BLaER1 (cell line): ENCODE data around the gene PIK3R4.

Experiments
- H3K27ac ChIP-seq: shearing (Covaris generic); formaldehyde crosslinking; 2 replicates; pipeline ENCODE4 v1.8.1; 2022
- H3K27me3 ChIP-seq: shearing (Covaris generic); formaldehyde crosslinking; 2 replicates; pipeline ENCODE4 v1.8.1; 2022
- H3K36me3 ChIP-seq: shearing (Covaris generic); formaldehyde crosslinking; 2 replicates; pipeline ENCODE4 v1.8.1; 2022
- H3K4me1 ChIP-seq: shearing (Covaris generic); formaldehyde crosslinking; 2 replicates; pipeline ENCODE4 v1.8.1; 2022
- H3K4me2 ChIP-seq: shearing (Covaris generic); formaldehyde crosslinking; 2 replicates; pipeline ENCODE4 v1.8.1; 2022
- H3K4me3 ChIP-seq: shearing (Covaris generic); formaldehyde crosslinking; 2 replicates; pipeline ENCODE4 v1.8.1; 2022
- H3K9ac ChIP-seq: shearing (Covaris generic); formaldehyde crosslinking; 2 replicates; pipeline ENCODE4 v1.8.1; 2022
- H3K9me3 ChIP-seq: shearing (Covaris generic); formaldehyde crosslinking; 2 replicates; pipeline ENCODE4 v1.8.1; 2022
- H4K20me1 ChIP-seq: shearing (Covaris generic); formaldehyde crosslinking; 2 replicates; pipeline ENCODE4 v1.8.1; 2022
- Cebpa-rat ChIP-seq: shearing (Covaris generic); IDR thresholded peaks from 2 replicates; pipeline ENCODE4 v1.8.1; 2022

The PIK3R4 gene

DNA sequence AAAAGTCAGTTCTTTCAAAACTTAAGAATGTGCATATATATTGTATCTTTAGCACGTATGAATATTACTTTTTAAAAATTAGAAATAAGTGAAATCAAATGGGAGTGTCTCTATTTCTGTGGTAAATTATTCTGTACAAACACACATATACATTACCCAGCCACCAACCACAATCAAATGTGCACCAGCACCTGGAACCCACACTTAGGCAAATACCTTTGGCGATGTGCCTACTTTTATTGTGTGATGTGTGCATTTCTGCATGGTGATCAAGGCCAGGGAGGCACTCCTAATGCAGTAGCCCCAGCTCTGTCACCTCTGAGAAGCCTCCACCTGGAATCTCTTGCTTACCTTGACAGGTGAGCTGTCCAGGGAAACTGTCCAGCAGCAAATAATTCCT lies 76.9 kb downstream of the PIK3R4 start:
- H3K4me2 ChIP-seq = no peak overlapping the region

GRCh38 chr3:130663092-130663491 lies 83.5 kb downstream of the PIK3R4 start:
- Histone ChIP-seq H3K27me3 (no peaks in the 10 kb centered on the region), H4K20me1 (no peaks in the 10 kb centered on the region), H3K27ac (no peak overlapping the region), H3K9ac (no peak overlapping the region), H3K4me1 (peaks cover 10% of the 10 kb centered on the region; the same call in 1 of the 2 replicates), H3K4me3 (no peak overlapping the region), H3K4me2 (no peak overlapping the region), H3K9me3 (no peaks in the 10 kb centered on the region), H3K36me3 (peaks cover 7% of the 10 kb centered on the region; the same call in 1 of the 2 replicates)
- TF ChIP-seq Cebpa-rat = no peak

More for the DNA sequence above, 76.9 kb downstream of the PIK3R4 start:
- Histone ChIP-seq H3K4me3 (no peak overlapping the region), H3K4me1 (0 out of 2 replicates have a peak, but pooled peaks cover 3% of the 10 kb centered on the region), H3K27ac (no peak overlapping the region), H4K20me1 (no peaks in the 10 kb centered on the region), H3K36me3 (peaks cover 36% of the 10 kb centered on the region), H3K9me3 (no peaks in the 10 kb centered on the region), H3K27me3 (no peaks in the 10 kb centered on the region), H3K9ac (no peak overlapping the region)
- no peak for TF ChIP-seq Cebpa-rat

GRCh38 chr3:130662501-130662996 lies 84.1 kb downstream of the PIK3R4 start:
- peaks cover 10% of the 10 kb centered on the region; the same call in 1 of the 2 replicates for H3K4me1 ChIP-seq
- no peak overlapping the region for H3K27ac ChIP-seq
- peaks cover 10% of the 10 kb centered on the region; the same call in 1 of the 2 replicates for H3K36me3 ChIP-seq
- H3K4me2 ChIP-seq = no peak overlapping the region
- no peak for TF ChIP-seq Cebpa-rat
- no peaks in the 10 kb centered on the region for H4K20me1 ChIP-seq
- H3K9me3 ChIP-seq = no peaks in the 10 kb centered on the region
- H3K27me3 ChIP-seq = no peaks in the 10 kb centered on the region
- no peak overlapping the region for H3K4me3 ChIP-seq
- no peak overlapping the region for H3K9ac ChIP-seq

- H3K9ac ChIP-seq = no peak overlapping the region
- no peak for TF ChIP-seq Cebpa-rat
- no peaks in the 10 kb centered on the region for H3K27me3 ChIP-seq
- peaks cover 10% of the 10 kb centered on the region; the same call in 1 of the 2 replicates for H3K4me1 ChIP-seq
- H3K4me2 ChIP-seq = peak overlapping the region; percentile 0; the same call in 1 of the 2 replicates
- peaks cover 10% of the 10 kb centered on the region for H3K9me3 ChIP-seq
- H3K4me3 ChIP-seq = no peak overlapping the region
- no peaks in the 10 kb centered on the region for H4K20me1 ChIP-seq
- H3K27ac ChIP-seq = no peak overlapping the region
- peaks cover 18% of the 10 kb centered on the region for H3K36me3 ChIP-seq
Observed at GRCh38 chr3:130661140-130661891, 85.3 kb downstream of the PIK3R4 start.

- Histone ChIP-seq H3K36me3 (peaks cover 24% of the 10 kb centered on the region), H3K27ac (no peak overlapping the region), H3K4me3 (no peak overlapping the region), H3K4me2 (no peak overlapping the region), H3K27me3 (no peaks in the 10 kb centered on the region), H3K4me1 (peaks cover 7% of the 10 kb centered on the region; the same call in 1 of the 2 replicates), H3K9ac (no peak overlapping the region), H3K9me3 (peaks cover 17% of the 10 kb centered on the region), H4K20me1 (no peaks in the 10 kb centered on the region)
- no peak for TF ChIP-seq Cebpa-rat
Observed at GRCh38 chr3:130659911-130660310, 86.7 kb downstream of the PIK3R4 start.

DNA sequence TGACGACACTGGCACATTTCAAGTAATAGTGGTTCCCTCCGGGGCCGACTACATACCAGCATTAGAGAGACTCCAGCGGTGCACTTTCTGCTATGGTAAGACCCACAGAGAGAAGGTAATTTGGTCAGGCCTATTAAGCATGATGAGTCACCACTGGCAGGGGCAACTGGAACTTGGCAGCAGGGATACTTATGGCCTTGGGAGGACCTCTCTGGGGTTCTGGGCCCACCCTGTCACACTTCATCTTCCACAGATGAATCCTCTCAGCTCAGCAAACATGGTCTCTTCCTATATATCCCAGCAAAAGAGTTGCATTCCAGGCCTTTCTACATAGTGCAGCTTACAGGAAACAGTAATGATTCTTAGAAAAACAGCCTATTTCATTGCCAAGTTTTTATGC lies 88.0 kb downstream of the PIK3R4 start:
- no peak overlapping the region for H3K27ac ChIP-seq
- no peaks in the 10 kb centered on the region for H4K20me1 ChIP-seq
- H3K27me3 ChIP-seq = no peaks in the 10 kb centered on the region
- H3K36me3 ChIP-seq = peaks cover 24% of the 10 kb centered on the region
- H3K4me1 ChIP-seq = peaks cover 7% of the 10 kb centered on the region; the same call in 1 of the 2 replicates
- H3K4me3 ChIP-seq = no peak overlapping the region
- peaks cover 17% of the 10 kb centered on the region for H3K9me3 ChIP-seq
- H3K4me2 ChIP-seq = no peak overlapping the region
- H3K9ac ChIP-seq = no peak overlapping the region
- no peak for TF ChIP-seq Cebpa-rat

GRCh38 chr3:130656627-130657026 lies 90.0 kb downstream of the PIK3R4 start:
- H3K27me3 ChIP-seq = no peaks in the 10 kb centered on the region
- peaks cover 5% of the 10 kb centered on the region; the same call in 1 of the 2 replicates for H3K4me1 ChIP-seq
- H3K36me3 ChIP-seq = peaks cover 24% of the 10 kb centered on the region
- no peak for TF ChIP-seq Cebpa-rat
- no peak overlapping the region for H3K27ac ChIP-seq
- no peak overlapping the region for H3K4me2 ChIP-seq
- H3K4me3 ChIP-seq = no peak overlapping the region
- H4K20me1 ChIP-seq = no peaks in the 10 kb centered on the region
- H3K9ac ChIP-seq = no peak overlapping the region
- peaks cover 17% of the 10 kb centered on the region for H3K9me3 ChIP-seq

GRCh38 chr3:130654921-130655320 lies 91.7 kb downstream of the PIK3R4 start:
- H3K9me3 ChIP-seq = peaks cover 17% of the 10 kb centered on the region
- H3K4me3 ChIP-seq = no peak overlapping the region
- H3K27ac ChIP-seq = no peak overlapping the region
- H3K4me2 ChIP-seq = no peak overlapping the region
- no peak overlapping the region for H3K9ac ChIP-seq
- peaks cover 24% of the 10 kb centered on the region for H3K36me3 ChIP-seq
- no peaks in the 10 kb centered on the region for H4K20me1 ChIP-seq
- H3K27me3 ChIP-seq = no peaks in the 10 kb centered on the region
- H3K4me1 ChIP-seq = no peaks in the 10 kb centered on the region
- TF ChIP-seq Cebpa-rat = no peak

DNA sequence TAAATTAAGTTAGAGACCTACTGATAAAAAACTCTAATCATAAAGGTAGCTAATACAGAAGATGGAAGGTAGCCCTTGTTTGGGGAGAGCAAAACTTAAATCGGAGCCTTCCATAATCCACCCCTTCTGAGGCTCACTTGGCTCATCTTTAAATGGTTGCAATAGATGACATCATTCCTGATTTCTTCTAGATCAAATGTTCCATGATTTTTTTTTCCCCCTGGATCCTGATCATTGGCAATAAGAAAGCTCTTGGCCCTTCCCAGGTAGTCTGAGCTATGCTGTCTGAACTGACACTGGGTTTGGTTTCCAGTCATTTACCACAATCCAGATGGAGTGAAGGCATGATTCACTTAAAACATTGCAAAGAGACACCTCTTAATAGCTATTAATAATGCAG lies 92.5 kb downstream of the PIK3R4 start:
- no peak overlapping the region for H3K27ac ChIP-seq
- H3K9ac ChIP-seq = no peak overlapping the region
- peaks cover 17% of the 10 kb centered on the region for H3K9me3 ChIP-seq
- no peaks in the 10 kb centered on the region for H4K20me1 ChIP-seq
- H3K4me2 ChIP-seq = no peak overlapping the region
- no peaks in the 10 kb centered on the region for H3K4me1 ChIP-seq
- no peak overlapping the region for H3K4me3 ChIP-seq
- TF ChIP-seq Cebpa-rat = no peak
- peaks cover 24% of the 10 kb centered on the region for H3K36me3 ChIP-seq
- H3K27me3 ChIP-seq = no peaks in the 10 kb centered on the region

GRCh38 chr3:130649061-130649654 lies 97.5 kb downstream of the PIK3R4 start:
- H3K36me3 ChIP-seq = no peaks in the 10 kb centered on the region
- no peaks in the 10 kb centered on the region for H3K27me3 ChIP-seq
- no peak overlapping the region for H3K27ac ChIP-seq
- no peaks in the 10 kb centered on the region for H3K9me3 ChIP-seq
- no peak overlapping the region for H3K4me3 ChIP-seq
- H3K4me1 ChIP-seq = no peaks in the 10 kb centered on the region
- no peak overlapping the region for H3K9ac ChIP-seq
- H3K4me2 ChIP-seq = no peak overlapping the region
- no peaks in the 10 kb centered on the region for H4K20me1 ChIP-seq
- TF ChIP-seq Cebpa-rat = no peak
